ENCODE measurements around the gene COX7A1. TPM values are rescaled to one million over a fixed set of nuclear protein-coding genes. Genes with fewer than 3 reads are reported as not detected.

The COX7A1 gene
- total RNA-seq, 2 experiments from 2014 or later: not detected

DNA sequence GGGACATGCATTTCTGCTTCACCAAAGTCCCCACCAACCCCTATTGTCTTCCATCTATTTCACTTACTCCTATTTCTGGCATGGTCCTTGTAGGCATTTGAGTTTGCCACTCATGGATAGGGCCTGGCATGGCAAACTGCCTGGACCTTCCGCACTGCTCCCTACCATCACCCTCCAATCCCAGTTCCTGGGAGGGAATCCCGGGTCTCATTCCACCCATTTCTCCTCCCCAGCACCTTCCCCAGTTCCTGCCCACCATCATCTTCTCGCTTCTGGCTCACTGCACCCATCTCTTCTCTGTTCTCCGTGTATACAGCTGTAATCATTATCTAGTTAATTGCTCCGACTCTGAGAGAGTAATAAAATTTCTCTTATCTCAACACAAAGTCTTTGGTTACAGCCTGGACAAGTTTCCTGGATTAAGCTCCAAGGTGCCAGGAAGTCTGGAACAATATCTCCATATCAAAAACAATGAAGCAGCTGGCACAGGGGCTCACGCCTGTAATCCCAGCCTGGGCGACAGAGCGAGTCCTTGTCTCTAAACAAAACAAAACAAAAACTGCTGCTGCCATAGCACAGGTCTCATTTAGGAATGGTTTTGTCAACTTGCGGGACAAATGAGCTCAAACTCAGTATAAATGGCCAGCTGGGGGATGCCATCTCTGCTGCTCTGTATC lies 17.0 kb upstream of the COX7A1 start:
- no peak for TF ChIP-seq EZH2phosphoT487 (IDR thresholded peaks at IDR 0.05; ENCODE audit: borderline replicate concordance, low read depth, low read length)
- TF ChIP-seq CTCF (conservative IDR thresholded peaks at IDR 0.05; ENCODE audit: low read length): no peak
- Histone ChIP-seq H3K36me3 (ENCODE audit: insufficient read depth, low read length) (no peaks in the 10 kb centered on the region), H3K4me3 (ENCODE audit: low read depth, low read length, poor library complexity, severe bottlenecking) (no peak overlapping the region), H3K4me2 (ENCODE audit: low read length) (no peak overlapping the region), H3K79me2 (ENCODE audit: insufficient read depth, low read depth, low read length) (no peaks in the 10 kb centered on the region), H3K9me2 (ENCODE audit: insufficient read depth, low read length) (no peaks in the 10 kb centered on the region), H3K4me1 (ENCODE audit: insufficient read depth, low read length, poor library complexity, severe bottlenecking) (no peaks in the 10 kb centered on the region), H2AFZ (ENCODE audit: low read length) (no peak overlapping the region), H4K20me1 (ENCODE audit: insufficient read depth, low read length) (no peaks in the 10 kb centered on the region), H3K9me3 (ENCODE audit: low read length) (no peaks in the 10 kb centered on the region), H3K27ac (ENCODE audit: low read depth, low read length, poor library complexity, severe bottlenecking) (no peak overlapping the region)
- intact Hi-C loops (cut with micrococcal nuclease; ENCODE audit: unreplicated experiment): no loop called here
- no TSS peak for BruUV-seq (replicated peaks)
- DNase-seq (ENCODE audit: low spot score): no peak
- ChIA-PET POLR2A (interaction anchor here (0.7 kb wide), 1 partner anchor 23 kb away, joined by 3 read pairs; no protein-coding TSS in a partner anchor), CTCF (ENCODE audit: unreplicated experiment) (no interaction called here)

DNA sequence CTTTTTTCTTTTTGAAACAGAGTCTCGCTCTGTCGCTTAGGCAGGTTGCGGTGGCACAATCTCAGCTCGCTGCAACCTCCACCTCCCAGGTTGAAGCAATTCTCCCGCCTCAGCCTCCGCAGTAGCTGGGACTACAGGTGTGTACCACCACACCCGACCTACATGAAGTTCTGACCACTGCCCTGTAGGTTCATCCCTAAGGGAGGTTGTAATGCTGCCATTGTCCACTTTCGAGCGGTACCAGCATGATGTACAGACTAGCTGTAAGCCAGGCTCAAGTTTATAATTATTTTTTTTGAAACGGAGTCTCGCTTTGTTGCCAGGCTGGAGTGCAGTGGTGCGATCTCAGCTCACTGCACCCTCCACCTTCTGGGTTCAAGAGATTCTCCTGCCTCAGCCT lies 11.6 kb upstream of the COX7A1 start:
- H4K20me1 ChIP-seq (ENCODE audit: insufficient read depth, low read length): no peaks in the 10 kb centered on the region
- no peak for TF ChIP-seq EZH2phosphoT487 (IDR thresholded peaks at IDR 0.05; ENCODE audit: borderline replicate concordance, low read depth, low read length)
- no peak for TF ChIP-seq CTCF (conservative IDR thresholded peaks at IDR 0.05; ENCODE audit: low read length)
- H3K4me2 ChIP-seq (ENCODE audit: low read length): no peak overlapping the region
- ChIA-PET POLR2A (interaction anchor here (0.6 kb wide), 1 partner anchor 23 kb away, joined by 3 read pairs; no protein-coding TSS in a partner anchor), CTCF (ENCODE audit: unreplicated experiment) (no interaction called here)
- H2AFZ ChIP-seq (ENCODE audit: low read length): no peak overlapping the region
- no peaks in the 10 kb centered on the region for H3K4me1 ChIP-seq (ENCODE audit: insufficient read depth, low read length, poor library complexity, severe bottlenecking)
- intact Hi-C loops (cut with micrococcal nuclease; ENCODE audit: unreplicated experiment): no loop called here
- H3K79me2 ChIP-seq (ENCODE audit: insufficient read depth, low read depth, low read length): no peaks in the 10 kb centered on the region
- no peak overlapping the region for H3K4me3 ChIP-seq (ENCODE audit: low read depth, low read length, poor library complexity, severe bottlenecking)
- no peak overlapping the region for H3K27ac ChIP-seq (ENCODE audit: low read depth, low read length, poor library complexity, severe bottlenecking)
- DNase-seq (ENCODE audit: low spot score): no peak
- no TSS peak for BruUV-seq (replicated peaks)
- H3K9me2 ChIP-seq (ENCODE audit: insufficient read depth, low read length): no peaks in the 10 kb centered on the region
- H3K36me3 ChIP-seq (ENCODE audit: insufficient read depth, low read length): no peaks in the 10 kb centered on the region
- H3K9me3 ChIP-seq (ENCODE audit: low read length): no peaks in the 10 kb centered on the region

- Histone ChIP-seq H4K20me1 (ENCODE audit: insufficient read depth, low read length) (no peaks in the 10 kb centered on the region), H3K79me2 (ENCODE audit: insufficient read depth, low read depth, low read length) (no peaks in the 10 kb centered on the region), H3K36me3 (ENCODE audit: insufficient read depth, low read length) (no peaks in the 10 kb centered on the region), H3K27ac (ENCODE audit: low read depth, low read length, poor library complexity, severe bottlenecking) (no peak overlapping the region), H3K4me3 (ENCODE audit: low read depth, low read length, poor library complexity, severe bottlenecking) (no peak overlapping the region), H3K9me2 (ENCODE audit: insufficient read depth, low read length) (no peaks in the 10 kb centered on the region), H3K9me3 (ENCODE audit: low read length) (no peaks in the 10 kb centered on the region), H3K4me1 (ENCODE audit: insufficient read depth, low read length, poor library complexity, severe bottlenecking) (no peaks in the 10 kb centered on the region), H2AFZ (ENCODE audit: low read length) (no peak overlapping the region), H3K4me2 (ENCODE audit: low read length) (no peak overlapping the region)
- CTCF ChIA-PET (ENCODE audit: unreplicated experiment): no interaction called here
- no peak for TF ChIP-seq EZH2phosphoT487 (IDR thresholded peaks at IDR 0.05; ENCODE audit: borderline replicate concordance, low read depth, low read length)
- TF ChIP-seq CTCF (conservative IDR thresholded peaks at IDR 0.05; ENCODE audit: low read length): no peak
- no peak for DNase-seq (ENCODE audit: low spot score)
- intact Hi-C loops (cut with micrococcal nuclease; ENCODE audit: unreplicated experiment): no loop called here
- POLR2A ChIA-PET: interaction anchor here (0.6 kb wide), 1 partner anchor 168 kb away, joined by 3 read pairs; no protein-coding TSS in a partner anchor
- BruUV-seq (replicated peaks): no TSS peak
Measured at GRCh38 chr19:36160821-36161596, 8.8 kb upstream of the COX7A1 start.

Measured in OCI-LY7 (cell line).